Panc1 (cell line): ENCODE results near the gene TM9SF4. TPM values are rescaled to one million over a fixed set of nuclear protein-coding genes. Genes with fewer than 3 reads are reported as not detected.

Experiments
- ATAC-seq: fragments of 200-7000 bp; cut with Tn5 transposase; 2 replicates; pipeline ENCODE4 v1.9.1; 2020; ENCODE audit warnings: mild to moderate bottlenecking, moderate library complexity
- BruUV-seq: library from RNA; stranded (reverse); fragments of 400-500 nt; replicated peaks from 2 replicates; lab custom pipeline; 2021; lab: Mats Ljungman, UMichigan
- CTCF ChIA-PET: fragments of 300-600 bp; sonication (Branson Sonifier 250); formaldehyde crosslinking; loops from one replicate; lab custom pipeline; 2022; ENCODE audit warnings: antibody characterized with exemption; lab: Charles Lee
- POLR2A ChIA-PET: fragments of 300-600 bp; sonication (Branson Sonifier 250); formaldehyde crosslinking; loops from one replicate; lab custom pipeline; 2022; ENCODE audit warnings: antibody characterized with exemption; lab: Charles Lee
- DNase-seq: peaks from one replicate; pipeline ENCODE4 v3.0.0-alpha.2; 2010; ENCODE audit warnings: low read depth, low spot score
- H3K27ac ChIP-seq: 2 replicates; pipeline ENCODE4 v1.5.1; 2011; ENCODE audit warnings: mild to moderate bottlenecking, low read length, inconsistent platforms
- H3K27me3 ChIP-seq: fragments of 200-500 bp; sonication (Bioruptor generic); 2 replicates; pipeline ENCODE4 v1.6.0; 2014; ENCODE audit warnings: low read length, inconsistent platforms; ENCODE audit not compliant: control insufficient read depth, insufficient read depth
- H3K36me3 ChIP-seq: fragments of 200-500 bp; sonication (Bioruptor generic); 2 replicates; pipeline ENCODE4 v1.5.1; 2014; ENCODE audit warnings: inconsistent platforms, mild to moderate bottlenecking, low read length, moderate library complexity; ENCODE audit not compliant: control insufficient read depth, insufficient read depth
- H3K4me1 ChIP-seq: 2 replicates; pipeline ENCODE4 v1.5.1; 2011; ENCODE audit warnings: inconsistent platforms, mild to moderate bottlenecking, low read length, moderate library complexity; ENCODE audit not compliant: control insufficient read depth, insufficient read depth
- H3K4me3 ChIP-seq, 2 experiments: 2 replicates each; pipeline ENCODE4 v1.5.1; 2011 to 2012; ENCODE audit warnings: low read depth in 2 of 2, low read length in 2 of 2, mild to moderate bottlenecking in 2 of 2, inconsistent platforms in 1 of 2, moderate library complexity in 1 of 2
- H3K9me3 ChIP-seq: fragments of 200-500 bp; sonication (Bioruptor generic); 2 replicates; pipeline ENCODE4 v1.5.1; 2014; ENCODE audit warnings: low read depth, mild to moderate bottlenecking, inconsistent platforms, low read length, moderate library complexity; ENCODE audit not compliant: control insufficient read depth, insufficient read depth
- POLR2AphosphoS5 ChIP-seq: IDR thresholded peaks from 2 replicates; pipeline ENCODE4 v1.6.1; 2012; ENCODE audit warnings: mild to moderate bottlenecking, low read depth, low read length, moderate library complexity
- SIN3A ChIP-seq: IDR thresholded peaks from 2 replicates; pipeline ENCODE4 v1.6.1; 2012; ENCODE audit warnings: low read depth, mild to moderate bottlenecking, low read length, moderate library complexity, borderline replicate concordance; ENCODE audit not compliant: insufficient read depth
- in situ Hi-C: cut with HindIII; loops from 2 replicates; pipeline ENCODE4 v1.10.0; 2016; ENCODE audit warnings: low sequenced_read_pairs, low pct_unique_long_range_greater_than_20kb
- intact Hi-C: fragments of 100-400 bp; cut with micrococcal nuclease; formaldehyde crosslinking; loops from one replicate; pipeline ENCODE4 v1.10.0; 2022; ENCODE audit not compliant: unreplicated experiment
- total RNA-seq: library from RNA; stranded (reverse); gene quantifications from one replicate; pipeline ENCODE4 v1.2.1, GENCODE V29; 2021; ENCODE audit not compliant: unreplicated experiment
- TF ChIP-seq, protein P1 (sequence below): fragments of 450-650 bp; IDR thresholded peaks from 2 replicates; pipeline ENCODE4 v1.5.1; 2017; ENCODE audit warnings: mild to moderate bottlenecking
- TF ChIP-seq, protein P2 (sequence below), 2 experiments: IDR thresholded peaks; 2 replicates each; pipeline ENCODE4 v1.6.1; 2011 to 2012; ENCODE audit warnings: low read depth in 2 of 2, control low read depth in 1 of 2, low read length in 1 of 2, mild to moderate bottlenecking in 1 of 2, moderate library complexity in 1 of 2; ENCODE audit not compliant: insufficient read depth in 1 of 2

The TM9SF4 gene
- total RNA-seq, 1 experiment from 2014 or later = 180 TPM

DNA sequence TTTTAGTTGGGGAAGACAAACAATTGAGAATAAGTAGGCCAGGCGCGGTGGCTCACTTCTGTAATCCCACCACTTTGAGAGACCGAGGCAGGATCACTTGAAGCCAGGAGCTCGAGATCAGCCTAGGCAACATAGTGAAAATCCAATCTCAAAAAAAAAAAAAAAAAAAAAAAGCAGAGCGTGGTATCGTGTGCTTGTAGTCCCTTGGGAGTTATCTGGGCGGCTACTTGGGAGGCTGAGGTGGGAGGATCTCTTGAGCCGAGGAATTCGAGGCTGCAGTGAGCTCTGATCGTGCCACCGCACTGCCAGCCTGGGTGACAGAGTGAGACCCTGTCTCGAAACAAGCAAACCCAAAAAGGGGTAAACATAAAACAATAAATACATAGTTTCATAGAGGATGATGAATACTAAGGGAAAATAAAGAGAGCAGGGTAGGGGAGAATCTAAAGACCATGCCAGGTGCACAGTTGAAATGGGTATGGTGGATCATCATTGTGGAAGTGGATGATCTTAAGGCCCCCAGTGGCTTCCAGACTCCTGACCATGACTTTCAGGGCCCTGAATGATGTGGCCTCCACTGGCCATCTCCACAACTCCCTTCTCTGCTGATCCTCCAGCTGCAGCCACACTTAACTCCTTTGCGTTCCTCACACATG lies 99.1 kb downstream of the TM9SF4 start:
- Histone ChIP-seq H3K9me3 (no peaks in the 10 kb centered on the region), H3K36me3 (peaks cover 7% of the 10 kb centered on the region; the same call in 1 of the 2 replicates), H3K4me1 (peaks cover 36% of the 10 kb centered on the region), H3K27ac (peak overlapping the region; percentile 93), H3K4me3 (peak overlapping the region; percentile 66 to 100), H3K27me3 (no peaks in the 10 kb centered on the region)
- TF ChIP-seq, protein P1, sequence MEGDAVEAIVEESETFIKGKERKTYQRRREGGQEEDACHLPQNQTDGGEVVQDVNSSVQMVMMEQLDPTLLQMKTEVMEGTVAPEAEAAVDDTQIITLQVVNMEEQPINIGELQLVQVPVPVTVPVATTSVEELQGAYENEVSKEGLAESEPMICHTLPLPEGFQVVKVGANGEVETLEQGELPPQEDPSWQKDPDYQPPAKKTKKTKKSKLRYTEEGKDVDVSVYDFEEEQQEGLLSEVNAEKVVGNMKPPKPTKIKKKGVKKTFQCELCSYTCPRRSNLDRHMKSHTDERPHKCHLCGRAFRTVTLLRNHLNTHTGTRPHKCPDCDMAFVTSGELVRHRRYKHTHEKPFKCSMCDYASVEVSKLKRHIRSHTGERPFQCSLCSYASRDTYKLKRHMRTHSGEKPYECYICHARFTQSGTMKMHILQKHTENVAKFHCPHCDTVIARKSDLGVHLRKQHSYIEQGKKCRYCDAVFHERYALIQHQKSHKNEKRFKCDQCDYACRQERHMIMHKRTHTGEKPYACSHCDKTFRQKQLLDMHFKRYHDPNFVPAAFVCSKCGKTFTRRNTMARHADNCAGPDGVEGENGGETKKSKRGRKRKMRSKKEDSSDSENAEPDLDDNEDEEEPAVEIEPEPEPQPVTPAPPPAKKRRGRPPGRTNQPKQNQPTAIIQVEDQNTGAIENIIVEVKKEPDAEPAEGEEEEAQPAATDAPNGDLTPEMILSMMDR = no peak
- TF ChIP-seq POLR2AphosphoS5 = 0 out of 2 replicates have a peak, but pooled peaks have one; percentile 23
- TF ChIP-seq, protein P2, sequence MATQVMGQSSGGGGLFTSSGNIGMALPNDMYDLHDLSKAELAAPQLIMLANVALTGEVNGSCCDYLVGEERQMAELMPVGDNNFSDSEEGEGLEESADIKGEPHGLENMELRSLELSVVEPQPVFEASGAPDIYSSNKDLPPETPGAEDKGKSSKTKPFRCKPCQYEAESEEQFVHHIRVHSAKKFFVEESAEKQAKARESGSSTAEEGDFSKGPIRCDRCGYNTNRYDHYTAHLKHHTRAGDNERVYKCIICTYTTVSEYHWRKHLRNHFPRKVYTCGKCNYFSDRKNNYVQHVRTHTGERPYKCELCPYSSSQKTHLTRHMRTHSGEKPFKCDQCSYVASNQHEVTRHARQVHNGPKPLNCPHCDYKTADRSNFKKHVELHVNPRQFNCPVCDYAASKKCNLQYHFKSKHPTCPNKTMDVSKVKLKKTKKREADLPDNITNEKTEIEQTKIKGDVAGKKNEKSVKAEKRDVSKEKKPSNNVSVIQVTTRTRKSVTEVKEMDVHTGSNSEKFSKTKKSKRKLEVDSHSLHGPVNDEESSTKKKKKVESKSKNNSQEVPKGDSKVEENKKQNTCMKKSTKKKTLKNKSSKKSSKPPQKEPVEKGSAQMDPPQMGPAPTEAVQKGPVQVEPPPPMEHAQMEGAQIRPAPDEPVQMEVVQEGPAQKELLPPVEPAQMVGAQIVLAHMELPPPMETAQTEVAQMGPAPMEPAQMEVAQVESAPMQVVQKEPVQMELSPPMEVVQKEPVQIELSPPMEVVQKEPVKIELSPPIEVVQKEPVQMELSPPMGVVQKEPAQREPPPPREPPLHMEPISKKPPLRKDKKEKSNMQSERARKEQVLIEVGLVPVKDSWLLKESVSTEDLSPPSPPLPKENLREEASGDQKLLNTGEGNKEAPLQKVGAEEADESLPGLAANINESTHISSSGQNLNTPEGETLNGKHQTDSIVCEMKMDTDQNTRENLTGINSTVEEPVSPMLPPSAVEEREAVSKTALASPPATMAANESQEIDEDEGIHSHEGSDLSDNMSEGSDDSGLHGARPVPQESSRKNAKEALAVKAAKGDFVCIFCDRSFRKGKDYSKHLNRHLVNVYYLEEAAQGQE (IDR thresholded peaks at IDR 0.05; ENCODE audit: insufficient read depth in 1 of 2, low read depth in 2 of 2, low read length in 1 of 2) = no peak
- intact Hi-C loops (no loop called here), in situ Hi-C loops (no loop called here)
- DNase-seq (no peak), ATAC-seq (no peak)
- BruUV-seq = no TSS peak
- POLR2A ChIA-PET = interaction anchor here (0.6 kb wide), 2 partner anchors 34 to 180 kb away, joined by 3 to 8 read pairs; no protein-coding TSS in a partner anchor
- CTCF ChIA-PET = interaction anchor here (0.6 kb wide), 1 partner anchor 182 kb away, joined by 3 read pairs; no protein-coding TSS in a partner anchor

GRCh38 chr20:32209850-32210605 lies 100.5 kb downstream of the TM9SF4 start:
- in situ Hi-C loops = loop anchor here (10.0 kb wide), 1 partner anchor 165 kb away; no protein-coding TSS in a partner anchor
- BruUV-seq = no TSS peak
- H3K27ac ChIP-seq = no peak overlapping the region
- DNase-seq = no peak
- intact Hi-C loops = no loop called here
- peaks cover 27% of the 10 kb centered on the region for H3K4me1 ChIP-seq
- no peak overlapping the region for H3K4me3 ChIP-seq
- ChIA-PET CTCF (interaction anchor here (0.5 kb wide), 1 partner anchor 70 kb away, joined by 5 read pairs; no protein-coding TSS in a partner anchor), POLR2A (no interaction called here)
- no peaks in the 10 kb centered on the region for H3K9me3 ChIP-seq
- TF ChIP-seq, protein P2 (IDR thresholded peaks at IDR 0.05; ENCODE audit: insufficient read depth in 1 of 2, low read depth in 2 of 2, low read length in 1 of 2) = no peak
- TF ChIP-seq, protein P1 = no peak
- TF ChIP-seq SIN3A = no peak
- TF ChIP-seq POLR2AphosphoS5 = 0 out of 2 replicates have a peak, but pooled peaks have one; percentile 24
- no peaks in the 10 kb centered on the region for H3K27me3 ChIP-seq
- ATAC-seq = no peak
- H3K36me3 ChIP-seq = peaks cover 7% of the 10 kb centered on the region; the same call in 1 of the 2 replicates
